GM10266 (cell line): Measurements from ENCODE around the gene TPD52L2.

Experiments
- DNase-seq: peaks from one replicate; pipeline ENCODE4 v3.0.0; 2012; ENCODE audit errors: extremely low spot score
- CTCF ChIP-seq: IDR thresholded peaks from 2 replicates; pipeline ENCODE4 v1.5.1; 2012; ENCODE audit warnings: mild to moderate bottlenecking, low read depth; ENCODE audit not compliant: control insufficient read depth, insufficient read depth; ENCODE audit errors: missing control alignments

Gene TPD52L2

GRCh38 chr20:63932606-63933160 lies 67.6 kb downstream of the TPD52L2 start:
- DNase-seq, result no peak
- no peak for TF ChIP-seq CTCF

GRCh38 chr20:63933646-63934045 lies 68.6 kb downstream of the TPD52L2 start:
- no peak for DNase-seq
- no peak for TF ChIP-seq CTCF

DNA sequence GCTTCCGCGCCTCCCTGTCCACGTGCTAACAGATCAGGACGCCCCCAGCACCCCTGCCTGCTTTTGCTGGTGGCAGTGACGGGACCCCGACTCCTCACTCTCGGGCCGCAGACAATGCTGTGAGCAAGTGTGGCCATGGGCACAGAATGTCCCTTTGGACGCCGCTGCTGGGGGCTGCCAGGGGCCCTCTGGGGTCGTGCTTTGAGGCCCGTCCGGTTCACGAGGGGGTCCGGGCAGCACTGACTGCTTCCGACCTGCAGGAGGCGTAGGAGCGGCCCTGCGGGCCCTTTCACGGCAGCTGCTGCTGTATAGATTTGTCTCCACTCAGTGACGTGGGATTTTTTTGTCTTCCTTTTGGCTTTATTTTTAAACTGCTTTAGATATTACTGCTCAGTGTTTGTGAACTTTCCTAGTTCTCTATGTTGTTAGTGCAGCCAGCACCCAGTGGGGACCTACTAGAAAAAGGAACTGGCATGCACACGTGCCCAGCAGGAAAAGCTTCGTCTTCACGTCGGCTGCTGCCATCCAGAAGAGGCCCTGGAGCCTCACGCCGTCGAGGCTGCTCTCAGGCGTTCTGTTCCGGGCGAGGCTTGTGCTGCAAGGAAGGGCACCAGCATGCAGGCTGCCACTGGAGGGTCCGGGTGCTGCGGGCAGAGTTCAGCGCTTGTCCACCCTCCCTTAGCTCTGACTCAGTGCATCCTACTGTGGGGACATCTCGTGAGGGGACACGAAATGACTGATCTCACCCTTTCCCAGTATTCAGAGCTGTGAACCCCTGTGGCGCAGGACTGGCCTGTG lies 69.4 kb downstream of the TPD52L2 start:
- no peak for TF ChIP-seq CTCF
- no peak for DNase-seq

- TF ChIP-seq CTCF, result no peak
- DNase-seq, result no peak
Observed at GRCh38 chr20:63935447-63935846, 70.4 kb downstream of the TPD52L2 start.

DNA sequence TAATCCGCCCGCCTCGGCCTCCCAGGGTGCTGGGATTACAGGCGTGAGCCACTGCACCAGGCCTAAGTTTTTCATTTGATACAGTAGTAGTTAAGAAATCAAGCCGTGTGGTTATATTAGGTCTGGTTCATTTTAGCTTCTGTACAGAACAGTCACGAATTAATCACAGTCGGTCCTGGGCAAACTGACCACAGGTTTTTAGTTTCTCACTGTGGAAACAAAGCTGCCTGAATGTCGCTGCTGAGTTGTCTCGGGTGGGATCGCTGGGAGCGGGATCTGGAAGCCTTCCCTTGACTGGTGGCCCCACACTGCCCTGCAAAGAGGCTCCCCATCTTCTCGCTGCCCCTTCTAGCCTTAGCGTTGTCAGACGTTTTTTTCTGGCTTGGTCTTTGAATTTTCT lies 72.5 kb downstream of the TPD52L2 start:
- no peak for TF ChIP-seq CTCF
- DNase-seq, result no peak

DNA sequence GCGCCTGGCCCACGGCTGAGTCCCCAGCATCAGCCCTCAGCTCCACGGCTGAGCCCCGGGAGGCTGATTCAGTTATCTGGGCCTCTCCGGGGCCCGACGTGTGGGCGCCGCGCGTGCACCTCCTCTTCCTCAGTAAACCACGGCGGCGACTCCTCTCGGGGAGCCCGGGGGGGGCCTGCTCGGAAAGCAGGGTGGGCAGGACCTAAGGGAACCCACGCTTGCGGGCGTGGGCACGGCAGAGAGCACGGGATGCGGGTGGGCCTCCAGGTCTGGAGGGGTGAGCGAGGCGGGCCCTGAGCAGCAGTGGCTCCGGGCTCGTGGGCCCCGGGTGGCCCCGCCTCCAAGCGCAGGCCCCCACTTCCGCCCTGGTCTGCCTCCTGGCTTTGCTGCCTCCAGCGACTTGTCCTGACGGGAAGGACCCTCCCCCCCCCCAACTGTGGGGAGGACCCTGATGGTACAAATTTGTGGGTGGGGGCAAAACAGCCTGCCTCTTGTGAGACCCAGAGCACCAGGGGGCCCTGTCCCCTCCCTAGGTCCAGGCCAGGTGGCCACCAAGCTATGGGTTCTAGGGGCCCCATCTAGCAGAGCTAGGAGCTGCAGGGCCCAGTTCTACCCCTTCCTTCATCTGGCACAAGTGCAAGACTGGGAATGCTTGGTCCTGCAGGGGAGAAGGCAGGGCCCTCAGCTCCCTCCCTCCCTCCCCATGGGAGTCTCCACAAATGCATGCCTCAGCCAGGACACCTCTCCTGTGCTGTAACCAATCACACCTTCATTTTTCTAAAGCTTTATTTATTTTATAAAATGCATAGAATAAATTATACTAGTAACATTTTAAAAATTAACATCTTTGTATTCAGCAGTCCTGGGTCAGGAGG lies 74.2 kb downstream of the TPD52L2 start:
- no peak for DNase-seq
- no peak for TF ChIP-seq CTCF

GRCh38 chr20:63940071-63940471 lies 75.0 kb downstream of the TPD52L2 start:
- no peak for TF ChIP-seq CTCF
- DNase-seq, result no peak
